ENCODE results near the gene SMARCA4.

The SMARCA4 gene

GRCh38 chr19:11014403-11014911 lies 53.6 kb downstream of the SMARCA4 start:
- Mint-ChIP-seq H3K36me3 (ENCODE audit: insufficient read depth) (peaks cover 41% of the 10 kb centered on the region), H3K4me1 (no peaks in the 10 kb centered on the region)
- no peak for ATAC-seq (replicated peaks; ENCODE audit: extremely low read depth, poor library complexity, severe bottlenecking)

GRCh38 chr19:11016631-11017030 lies 55.8 kb downstream of the SMARCA4 start:
- Mint-ChIP-seq H3K9me3 (no peaks in the 10 kb centered on the region), H3K27me3 (no peaks in the 10 kb centered on the region), H3K4me1 (no peaks in the 10 kb centered on the region), H3K4me3 (no peak overlapping the region), H3K36me3 (ENCODE audit: insufficient read depth) (peaks cover 38% of the 10 kb centered on the region), H3K27ac (ENCODE audit: low read depth) (no peak overlapping the region)
- DNase-seq (ENCODE audit: low spot score in 2 of 2) (no peak), ATAC-seq (replicated peaks; ENCODE audit: extremely low read depth, poor library complexity, severe bottlenecking) (no peak)

More at GRCh38 chr19:11014403-11014911, 53.6 kb downstream of the SMARCA4 start:
- no peak for DNase-seq (ENCODE audit: low spot score in 2 of 2)
- Mint-ChIP-seq H3K4me3 (no peak overlapping the region), H3K27me3 (no peaks in the 10 kb centered on the region), H3K9me3 (no peaks in the 10 kb centered on the region), H3K27ac (ENCODE audit: low read depth) (no peak overlapping the region)

GRCh38 chr19:11017275-11018035 lies 56.6 kb downstream of the SMARCA4 start:
- H3K9me3 Mint-ChIP-seq = no peaks in the 10 kb centered on the region
- DNase-seq (ENCODE audit: low spot score in 2 of 2) (no peak), ATAC-seq (replicated peaks; ENCODE audit: extremely low read depth, poor library complexity, severe bottlenecking) (no peak)
- no peak overlapping the region for H3K27ac Mint-ChIP-seq (ENCODE audit: low read depth)
- H3K27me3 Mint-ChIP-seq = no peaks in the 10 kb centered on the region
- peaks cover 38% of the 10 kb centered on the region for H3K36me3 Mint-ChIP-seq (ENCODE audit: insufficient read depth)
- no peak overlapping the region for H3K4me3 Mint-ChIP-seq
- no peaks in the 10 kb centered on the region for H3K4me1 Mint-ChIP-seq

- no peak overlapping the region for H3K4me3 Mint-ChIP-seq
- ATAC-seq (replicated peaks; ENCODE audit: extremely low read depth, poor library complexity, severe bottlenecking) (no peak), DNase-seq (ENCODE audit: low spot score in 2 of 2) (no peak)
- H3K27me3 Mint-ChIP-seq = no peaks in the 10 kb centered on the region
- no peaks in the 10 kb centered on the region for H3K9me3 Mint-ChIP-seq
- no peak overlapping the region for H3K27ac Mint-ChIP-seq (ENCODE audit: low read depth)
- no peaks in the 10 kb centered on the region for H3K4me1 Mint-ChIP-seq
- H3K36me3 Mint-ChIP-seq (ENCODE audit: insufficient read depth) = peaks cover 38% of the 10 kb centered on the region
Measured at GRCh38 chr19:11018179-11018578, 57.3 kb downstream of the SMARCA4 start.

GRCh38 chr19:11018763-11019162 lies 57.9 kb downstream of the SMARCA4 start:
- ATAC-seq (replicated peaks; ENCODE audit: extremely low read depth, poor library complexity, severe bottlenecking) (no peak), DNase-seq (ENCODE audit: low spot score in 2 of 2) (no peak)
- Mint-ChIP-seq H3K4me3 (no peak overlapping the region), H3K4me1 (no peaks in the 10 kb centered on the region), H3K36me3 (ENCODE audit: insufficient read depth) (peaks cover 38% of the 10 kb centered on the region), H3K27me3 (no peaks in the 10 kb centered on the region), H3K27ac (ENCODE audit: low read depth) (no peak overlapping the region), H3K9me3 (no peaks in the 10 kb centered on the region)

GRCh38 chr19:11019262-11019661 lies 58.4 kb downstream of the SMARCA4 start:
- Mint-ChIP-seq H3K27me3 (no peaks in the 10 kb centered on the region), H3K9me3 (no peaks in the 10 kb centered on the region)
- no peak for ATAC-seq (replicated peaks; ENCODE audit: extremely low read depth, poor library complexity, severe bottlenecking)

GRCh38 chr19:11019824-11020223 lies 59.0 kb downstream of the SMARCA4 start:
- no peaks in the 10 kb centered on the region for H3K27me3 Mint-ChIP-seq
- H3K36me3 Mint-ChIP-seq (ENCODE audit: insufficient read depth) = peaks cover 35% of the 10 kb centered on the region
- ATAC-seq (replicated peaks; ENCODE audit: extremely low read depth, poor library complexity, severe bottlenecking) (no peak), DNase-seq (ENCODE audit: low spot score in 2 of 2) (no peak)
- no peaks in the 10 kb centered on the region for H3K9me3 Mint-ChIP-seq
- no peak overlapping the region for H3K4me3 Mint-ChIP-seq
- no peak overlapping the region for H3K27ac Mint-ChIP-seq (ENCODE audit: low read depth)
- no peaks in the 10 kb centered on the region for H3K4me1 Mint-ChIP-seq

More at GRCh38 chr19:11019262-11019661, 58.4 kb downstream of the SMARCA4 start:
- no peak for DNase-seq (ENCODE audit: low spot score in 2 of 2)
- Mint-ChIP-seq H3K36me3 (ENCODE audit: insufficient read depth) (peaks cover 34% of the 10 kb centered on the region), H3K27ac (ENCODE audit: low read depth) (no peak overlapping the region), H3K4me1 (no peaks in the 10 kb centered on the region), H3K4me3 (no peak overlapping the region)

GRCh38 chr19:11020423-11020822 lies 59.6 kb downstream of the SMARCA4 start:
- H3K27ac Mint-ChIP-seq (ENCODE audit: low read depth) = no peak overlapping the region
- DNase-seq (ENCODE audit: low spot score in 2 of 2) (no peak), ATAC-seq (replicated peaks; ENCODE audit: extremely low read depth, poor library complexity, severe bottlenecking) (no peak)
- no peaks in the 10 kb centered on the region for H3K4me1 Mint-ChIP-seq
- no peaks in the 10 kb centered on the region for H3K27me3 Mint-ChIP-seq
- H3K9me3 Mint-ChIP-seq = no peaks in the 10 kb centered on the region
- no peak overlapping the region for H3K4me3 Mint-ChIP-seq
- H3K36me3 Mint-ChIP-seq (ENCODE audit: insufficient read depth) = peaks cover 32% of the 10 kb centered on the region

- H3K9me3 Mint-ChIP-seq = no peaks in the 10 kb centered on the region
- no peak overlapping the region for H3K27ac Mint-ChIP-seq (ENCODE audit: low read depth)
- ATAC-seq (replicated peaks; ENCODE audit: extremely low read depth, poor library complexity, severe bottlenecking) = no peak
- H3K27me3 Mint-ChIP-seq = no peaks in the 10 kb centered on the region
- H3K4me1 Mint-ChIP-seq = no peaks in the 10 kb centered on the region
- DNase-seq (ENCODE audit: low spot score in 2 of 2) = no peak
- peaks cover 36% of the 10 kb centered on the region for H3K36me3 Mint-ChIP-seq (ENCODE audit: insufficient read depth)
- H3K4me3 Mint-ChIP-seq = no peak overlapping the region
Measured at GRCh38 chr19:11020982-11021759, 60.3 kb downstream of the SMARCA4 start.

GRCh38 chr19:11021760-11022144 lies 60.9 kb downstream of the SMARCA4 start:
- Mint-ChIP-seq H3K27me3 (no peaks in the 10 kb centered on the region), H3K36me3 (ENCODE audit: insufficient read depth) (peaks cover 37% of the 10 kb centered on the region), H3K4me3 (no peak overlapping the region), H3K4me1 (no peaks in the 10 kb centered on the region), H3K27ac (ENCODE audit: low read depth) (no peak overlapping the region), H3K9me3 (no peaks in the 10 kb centered on the region)
- DNase-seq (ENCODE audit: low spot score in 2 of 2) = no peak
- no peak for ATAC-seq (replicated peaks; ENCODE audit: extremely low read depth, poor library complexity, severe bottlenecking)

- no peak for ATAC-seq (replicated peaks; ENCODE audit: extremely low read depth, poor library complexity, severe bottlenecking)
- H3K4me1 Mint-ChIP-seq = no peaks in the 10 kb centered on the region
- H3K4me3 Mint-ChIP-seq = no peak overlapping the region
- H3K9me3 Mint-ChIP-seq = no peaks in the 10 kb centered on the region
- no peaks in the 10 kb centered on the region for H3K27me3 Mint-ChIP-seq
- H3K27ac Mint-ChIP-seq (ENCODE audit: low read depth) = no peak overlapping the region
- DNase-seq (ENCODE audit: low spot score in 2 of 2) = no peak
- H3K36me3 Mint-ChIP-seq (ENCODE audit: insufficient read depth) = peaks cover 37% of the 10 kb centered on the region
Measured at GRCh38 chr19:11023016-11023415, 62.2 kb downstream of the SMARCA4 start.

- no peak for DNase-seq (ENCODE audit: low spot score in 2 of 2)
- ATAC-seq (replicated peaks; ENCODE audit: extremely low read depth, poor library complexity, severe bottlenecking) = no peak
- Mint-ChIP-seq H3K36me3 (ENCODE audit: insufficient read depth) (peaks cover 36% of the 10 kb centered on the region), H3K9me3 (no peaks in the 10 kb centered on the region), H3K27me3 (no peaks in the 10 kb centered on the region), H3K27ac (ENCODE audit: low read depth) (peak overlapping the region; percentile 61), H3K4me1 (no peaks in the 10 kb centered on the region), H3K4me3 (no peak overlapping the region)
Measured at GRCh38 chr19:11023710-11024109, 62.9 kb downstream of the SMARCA4 start.

GRCh38 chr19:11024259-11024658 lies 63.4 kb downstream of the SMARCA4 start:
- Mint-ChIP-seq H3K9me3 (no peaks in the 10 kb centered on the region), H3K27me3 (no peaks in the 10 kb centered on the region), H3K4me3 (no peak overlapping the region), H3K4me1 (no peaks in the 10 kb centered on the region), H3K27ac (ENCODE audit: low read depth) (peak overlapping the region; percentile 61), H3K36me3 (ENCODE audit: insufficient read depth) (peaks cover 40% of the 10 kb centered on the region)
- DNase-seq (ENCODE audit: low spot score in 2 of 2) = no peak
- ATAC-seq (replicated peaks; ENCODE audit: extremely low read depth, poor library complexity, severe bottlenecking) = no peak

Measured in central memory CD8-positive, alpha-beta T cell (primary cell).